ENCODE data around the gene SMIM43.

Gene SMIM43

DNA sequence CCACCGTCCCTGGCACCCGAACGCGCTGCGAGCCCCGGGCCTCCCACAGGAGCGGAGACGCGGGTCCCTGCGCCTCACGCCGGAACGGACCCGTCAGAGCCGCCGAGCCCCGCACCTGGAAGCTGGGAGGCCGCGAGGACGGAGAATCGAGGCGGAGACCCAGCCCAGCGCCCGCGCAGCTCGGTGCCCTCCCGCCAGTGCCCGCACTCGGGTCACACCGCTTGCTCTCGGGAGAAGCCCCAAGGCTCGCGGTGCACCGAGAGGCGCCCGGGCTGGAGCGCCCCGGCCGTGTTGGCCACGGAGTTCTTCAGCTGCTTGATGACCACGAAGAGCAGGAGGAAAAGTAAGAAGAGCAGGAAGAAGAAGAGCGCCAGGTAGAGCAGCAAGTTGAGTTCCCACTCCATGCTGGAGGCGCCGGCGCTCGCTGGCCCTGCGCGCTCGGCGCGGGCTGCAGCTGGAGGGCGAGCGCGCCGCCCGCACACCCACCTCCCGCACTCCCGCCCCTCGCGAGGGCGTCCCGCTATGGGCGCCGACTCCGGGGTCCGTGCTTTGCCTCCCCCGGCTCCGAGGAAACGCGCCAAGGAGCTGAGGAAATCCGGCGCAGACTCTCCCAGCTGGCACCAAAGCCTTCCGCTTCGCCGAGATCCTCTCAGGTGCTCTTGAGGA, at the start of gene SMIM43:
SMIM43 (minus strand) TSS at position 463 of the 666 bp plus-strand sequence; CDS start at position 404, 59 bp downstream.
- DNase-seq = no peak

- no peak for DNase-seq
Observed at GRCh38 chr4:121814756-121815155, 49.8 kb upstream of the SMIM43 start.

GRCh38 chr4:121811122-121811521, 46.2 kb upstream of the SMIM43 start:
- no peak for DNase-seq

DNA sequence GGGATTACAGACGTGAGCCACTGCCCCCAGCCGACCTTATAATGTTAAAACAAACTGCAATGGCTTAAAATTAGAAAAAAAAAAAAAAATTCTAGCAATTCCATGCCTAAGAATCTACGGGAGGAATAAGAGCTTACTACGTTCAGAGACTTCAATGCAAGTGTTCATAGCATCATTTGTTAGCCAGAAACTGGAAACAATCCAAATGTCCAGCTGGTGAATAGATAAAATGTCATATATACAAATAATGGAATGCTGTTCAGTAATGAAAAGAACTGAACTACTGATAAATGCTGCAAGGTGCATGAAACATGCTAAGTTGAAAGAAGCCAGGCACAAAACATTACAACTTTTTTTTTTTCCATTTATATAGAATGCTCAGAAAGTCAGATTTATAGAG, 41.4 kb upstream of the SMIM43 start:
- no peak for DNase-seq

DNA sequence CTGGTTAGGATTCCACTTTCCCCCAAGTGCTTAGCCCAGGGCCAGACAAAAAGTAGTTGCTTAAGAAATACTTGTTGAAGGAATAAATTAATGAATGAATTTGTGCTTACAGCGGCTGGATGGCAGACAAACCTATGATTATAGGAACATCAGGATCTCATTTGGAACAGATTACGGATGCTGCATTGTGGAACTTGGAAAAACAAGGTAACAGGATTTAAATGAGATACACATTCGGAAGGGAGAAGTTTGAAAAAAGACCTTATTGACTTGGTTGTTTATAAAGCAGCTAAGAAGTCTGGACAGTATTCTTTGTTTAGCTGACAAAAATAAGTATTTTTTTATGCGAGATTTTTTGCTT, 36.7 kb upstream of the SMIM43 start:
- DNase-seq = no peak

DNA sequence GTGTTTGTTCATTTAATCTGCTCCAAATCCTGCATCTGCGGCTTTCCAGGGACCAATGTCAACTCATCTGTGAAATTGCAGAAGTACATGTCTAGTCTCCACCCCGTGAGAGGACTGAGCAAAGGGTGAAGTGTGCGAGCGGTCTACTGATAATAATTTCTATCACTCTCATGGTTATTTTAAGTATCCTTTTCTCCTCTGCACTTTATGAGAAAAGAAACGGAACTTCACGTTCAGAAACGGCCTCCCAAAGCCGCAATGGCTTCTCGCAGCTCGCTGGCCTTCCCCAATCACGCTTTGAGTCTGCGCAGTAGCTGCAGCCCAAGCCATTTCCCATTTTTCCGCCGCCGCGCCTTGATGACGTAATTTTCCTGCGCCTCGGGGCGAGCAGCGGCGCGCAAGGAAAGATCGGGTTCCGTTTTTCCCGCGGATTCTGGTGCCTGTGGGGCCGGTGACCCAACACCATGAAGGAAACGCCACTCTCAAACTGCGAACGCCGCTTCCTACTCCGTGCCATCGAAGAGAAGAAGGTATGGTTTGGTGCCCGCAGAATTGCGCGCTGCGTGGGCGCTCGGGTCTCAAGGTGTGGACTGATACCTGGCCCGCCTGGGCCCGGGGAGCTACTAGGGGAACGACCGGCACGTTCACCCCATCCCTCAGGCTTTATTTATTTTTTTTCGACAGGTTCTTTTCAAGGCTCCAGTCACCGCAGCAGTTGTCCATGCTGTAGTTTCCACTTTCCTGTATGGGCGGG, 36.2 kb upstream of the SMIM43 start, which contains the start of gene EXOSC9:
EXOSC9 (plus strand) TSS at position 363 of the 754 bp plus-strand sequence; CDS start at position 465, 102 bp downstream.
- peak; percentile 77 for DNase-seq

GRCh38 chr4:121800638-121800960, 35.6 kb upstream of the SMIM43 start:
- DNase-seq = no peak

DNA sequence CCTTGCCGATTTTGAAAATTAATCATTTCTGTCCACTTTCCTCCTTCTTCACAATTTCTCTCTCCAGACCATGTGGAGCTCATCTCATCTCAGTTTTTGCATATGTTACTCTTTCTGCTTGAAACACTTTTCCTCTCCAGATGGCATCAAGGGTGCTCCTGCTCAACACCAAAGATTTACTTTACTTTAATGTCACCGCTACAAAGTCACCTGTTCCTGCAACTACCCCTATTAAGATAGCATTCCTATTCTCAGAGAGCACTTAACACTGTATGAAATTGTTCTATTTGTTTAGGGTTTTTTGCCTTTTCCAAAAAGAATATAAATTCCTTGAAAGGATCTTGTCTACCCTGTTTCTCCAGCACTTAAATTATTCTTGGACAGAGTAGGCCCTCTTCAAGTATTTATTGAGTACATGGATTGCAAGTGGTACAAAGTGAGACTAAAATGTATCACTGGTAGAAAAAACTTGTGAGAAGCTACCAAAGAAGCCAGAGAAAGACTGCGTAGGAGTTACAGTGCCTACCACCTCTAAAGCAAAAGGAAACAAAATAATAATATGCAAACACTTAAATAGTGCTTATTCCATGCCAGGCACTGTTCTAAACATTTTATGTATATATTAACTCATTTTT, 35.0 kb upstream of the SMIM43 start:
- no peak for DNase-seq

GRCh38 chr4:121799208-121799823, 34.4 kb upstream of the SMIM43 start:
- DNase-seq = no peak

DNA sequence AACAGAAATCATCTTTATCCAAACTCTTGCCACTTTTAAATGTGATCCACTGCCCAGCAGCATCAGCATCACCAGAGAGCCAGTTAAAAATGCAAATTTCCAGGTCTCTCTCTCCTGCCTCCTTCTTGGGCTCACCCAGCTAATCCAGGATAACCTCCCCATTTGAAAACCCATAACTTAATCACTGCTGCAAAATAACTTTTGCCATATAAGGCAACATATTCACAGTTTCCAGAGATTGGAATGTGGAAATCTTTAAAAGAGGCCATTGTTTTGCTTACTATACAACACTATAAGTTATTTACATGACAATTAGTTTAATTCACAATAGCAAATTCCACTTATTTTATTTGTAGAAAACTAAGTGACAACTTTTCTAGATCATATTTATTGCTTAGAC, 31.3 kb upstream of the SMIM43 start:
- DNase-seq = no peak

GRCh38 chr4:121794505-121795188, 29.7 kb upstream of the SMIM43 start:
- no peak for DNase-seq

DNA sequence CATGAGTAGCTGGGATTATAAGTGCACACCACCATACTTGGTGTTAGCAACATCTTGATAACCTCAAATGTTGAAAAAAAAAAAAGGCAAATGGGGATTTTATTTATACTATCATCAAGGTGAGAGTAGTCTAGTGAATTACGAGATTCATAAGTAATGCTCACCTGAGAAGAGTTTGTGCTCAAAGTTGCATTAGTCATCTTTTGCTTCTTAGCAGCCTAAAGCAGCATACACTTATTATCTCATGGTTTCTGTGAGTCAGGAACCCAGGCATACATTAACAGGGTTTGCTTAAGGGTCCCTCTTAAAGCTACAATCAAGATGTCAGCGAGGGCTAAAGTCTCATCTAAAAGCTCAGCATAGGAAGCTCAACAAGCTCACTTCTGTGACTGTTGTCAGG, 28.0 kb upstream of the SMIM43 start:
- DNase-seq = no peak

DNA sequence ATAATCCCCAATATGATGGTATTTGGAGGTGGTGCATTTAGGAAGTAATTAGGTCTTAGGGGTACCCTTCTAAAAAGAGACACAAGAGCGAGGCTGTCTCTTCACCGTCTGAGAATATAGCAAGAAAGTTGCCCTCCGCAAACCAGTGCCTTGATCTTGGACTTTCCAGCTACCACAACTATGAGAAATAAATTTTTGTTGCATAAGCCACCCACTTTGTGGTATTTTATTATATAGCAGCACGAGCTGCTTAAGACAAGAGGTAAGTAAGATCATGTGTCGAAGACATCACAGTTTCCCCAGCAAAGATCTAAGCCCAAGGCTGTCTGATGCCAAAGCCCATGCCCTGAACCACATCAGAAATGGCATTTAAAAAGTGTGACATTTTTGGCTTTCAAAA, 26.5 kb upstream of the SMIM43 start:
- DNase-seq = peak; percentile 6

DNA sequence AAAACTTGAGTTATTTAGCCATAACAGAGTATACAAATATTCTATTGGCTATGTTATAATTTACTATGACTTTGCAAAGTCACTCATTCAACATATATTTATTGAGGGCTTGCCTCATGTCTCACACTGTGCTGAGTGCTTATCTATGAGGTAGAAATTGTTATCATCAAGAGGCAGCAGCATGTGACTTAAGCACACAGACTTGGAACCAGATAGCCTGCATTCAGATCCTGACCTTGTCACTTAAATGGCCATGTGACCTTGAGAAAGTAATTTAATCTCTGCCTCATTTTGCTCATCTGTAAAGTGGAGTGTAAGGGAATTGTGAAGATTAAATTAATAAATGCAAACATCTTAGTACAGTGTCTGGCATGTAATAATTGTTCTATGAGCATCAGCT, 26.0 kb upstream of the SMIM43 start:
- DNase-seq = no peak

GRCh38 chr4:121789960-121790829, 25.2 kb upstream of the SMIM43 start:
- peak; percentile 46 for DNase-seq

DNA sequence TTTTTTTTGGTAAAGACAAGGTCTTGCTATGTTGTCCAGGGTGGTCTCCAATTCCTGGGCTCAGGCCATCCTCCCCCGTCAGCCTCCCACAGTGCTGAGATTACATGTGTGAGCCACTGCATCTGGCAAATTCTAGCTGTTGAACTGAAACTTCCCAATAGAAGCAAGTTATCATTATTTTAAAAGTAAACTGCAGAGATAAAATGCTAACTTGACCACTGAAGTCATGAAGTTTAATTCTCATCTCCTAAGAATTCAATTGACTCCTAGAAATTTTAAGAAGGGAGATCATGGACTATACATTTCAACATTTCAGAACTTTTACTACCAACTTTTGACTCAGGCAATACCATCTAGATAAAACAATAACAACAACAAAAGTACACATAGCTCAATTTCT, 24.5 kb upstream of the SMIM43 start:
- no peak for DNase-seq

GRCh38 chr4:121788896-121789295, 23.9 kb upstream of the SMIM43 start:
- DNase-seq = no peak

GRCh38 chr4:121786221-121786620, 21.3 kb upstream of the SMIM43 start:
- no peak for DNase-seq

- no peak for DNase-seq
Observed at GRCh38 chr4:121785479-121785878, 20.5 kb upstream of the SMIM43 start.

GRCh38 chr4:121784975-121785374, 20.0 kb upstream of the SMIM43 start:
- peak; percentile 74 for DNase-seq

DNA sequence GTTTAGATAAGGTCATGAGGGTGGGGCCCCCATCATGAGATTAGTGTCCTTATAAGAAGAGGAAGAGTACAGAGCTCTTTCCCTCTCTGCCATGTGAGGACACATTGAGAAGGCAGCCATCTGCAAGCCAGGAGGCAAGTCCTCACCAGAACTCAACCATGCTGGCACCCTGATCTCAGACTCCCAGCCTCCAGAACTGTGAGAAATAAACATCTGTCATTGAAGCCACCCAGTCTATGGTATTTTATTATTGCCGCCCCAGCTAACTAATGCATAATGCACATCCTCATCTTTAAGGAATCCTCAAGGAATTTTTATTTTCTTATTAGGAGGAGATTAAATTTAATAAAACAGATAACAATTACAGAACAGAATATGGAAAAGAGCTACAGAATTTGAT, 19.4 kb upstream of the SMIM43 start:
- DNase-seq = no peak

GRCh38 chr4:121783210-121783609, 18.2 kb upstream of the SMIM43 start:
- DNase-seq = no peak
